GM23338 (cell line): Measurements from ENCODE around the gene IWS1.

Experiments
- CREB1 ChIP-seq: fragments of 250-450 bp; sonication (Bioruptor Pico); IDR thresholded peaks from 2 replicates; pipeline ENCODE4 v1.5.0; 2020; ENCODE audit warnings: low read depth, mild to moderate bottlenecking, moderate library complexity
- EZH2 ChIP-seq: fragments of 200-600 bp; sonication (generic); IDR thresholded peaks from one replicate; pipeline ENCODE4 v1.8.0; 2017; ENCODE audit warnings: antibody characterized with exemption, mild to moderate bottlenecking, low read depth; ENCODE audit not compliant: unreplicated experiment
- EZH2phosphoT487 ChIP-seq: fragments of 200-600 bp; sonication (generic); IDR thresholded peaks from one replicate; pipeline ENCODE4 v1.8.1; 2018; ENCODE audit warnings: antibody characterized with exemption; ENCODE audit not compliant: unreplicated experiment
- JUNB ChIP-seq: IDR thresholded peaks from one replicate; pipeline ENCODE4 v1.6.1; 2016; ENCODE audit warnings: antibody characterized with exemption; ENCODE audit not compliant: unreplicated experiment
- NANOG ChIP-seq: IDR thresholded peaks from 2 replicates; pipeline ENCODE4 v1.6.1; 2016; ENCODE audit warnings: antibody characterized with exemption, borderline replicate concordance
- POLR2AphosphoS5 ChIP-seq: IDR thresholded peaks from 2 replicates; pipeline ENCODE4 v1.6.1; 2016; ENCODE audit warnings: antibody characterized with exemption, low read depth
- STAT1 ChIP-seq: IDR thresholded peaks from one replicate; pipeline ENCODE4 v1.6.1; 2016; ENCODE audit warnings: antibody characterized with exemption; ENCODE audit not compliant: unreplicated experiment
- ZNF114 ChIP-seq: fragments of 250-450 bp; sonication (Bioruptor Pico); IDR thresholded peaks from 2 replicates; pipeline ENCODE4 v1.5.0; 2020; ENCODE audit warnings: mild to moderate bottlenecking, moderate library complexity
- ZNF331 ChIP-seq: fragments of 250-450 bp; sonication (Bioruptor Pico); IDR thresholded peaks from 2 replicates; pipeline ENCODE4 v1.5.0; 2020; ENCODE audit warnings: low read depth, mild to moderate bottlenecking, moderate library complexity
- TF ChIP-seq, protein P1 (sequence below), 2 experiments: fragments of 200-600 bp in 1 of 2; sonication (generic) in 1 of 2; conservative IDR thresholded peaks; 2 replicates each; pipeline versions ENCODE4 v1.5.1 to v1.6.1; 2016 to 2017; ENCODE audit warnings: antibody characterized with exemption in 2 of 2, low read depth in 2 of 2, mild to moderate bottlenecking in 2 of 2, moderate library complexity in 1 of 2
- TF ChIP-seq, protein P2 (sequence below): IDR thresholded peaks from one replicate; pipeline ENCODE4 v1.6.1; 2018; ENCODE audit warnings: antibody characterized with exemption; ENCODE audit not compliant: unreplicated experiment
- TF ChIP-seq, protein P3 (sequence below): IDR thresholded peaks from 2 replicates; pipeline ENCODE4 v1.6.1; 2016; ENCODE audit warnings: antibody characterized with exemption

DNA sequence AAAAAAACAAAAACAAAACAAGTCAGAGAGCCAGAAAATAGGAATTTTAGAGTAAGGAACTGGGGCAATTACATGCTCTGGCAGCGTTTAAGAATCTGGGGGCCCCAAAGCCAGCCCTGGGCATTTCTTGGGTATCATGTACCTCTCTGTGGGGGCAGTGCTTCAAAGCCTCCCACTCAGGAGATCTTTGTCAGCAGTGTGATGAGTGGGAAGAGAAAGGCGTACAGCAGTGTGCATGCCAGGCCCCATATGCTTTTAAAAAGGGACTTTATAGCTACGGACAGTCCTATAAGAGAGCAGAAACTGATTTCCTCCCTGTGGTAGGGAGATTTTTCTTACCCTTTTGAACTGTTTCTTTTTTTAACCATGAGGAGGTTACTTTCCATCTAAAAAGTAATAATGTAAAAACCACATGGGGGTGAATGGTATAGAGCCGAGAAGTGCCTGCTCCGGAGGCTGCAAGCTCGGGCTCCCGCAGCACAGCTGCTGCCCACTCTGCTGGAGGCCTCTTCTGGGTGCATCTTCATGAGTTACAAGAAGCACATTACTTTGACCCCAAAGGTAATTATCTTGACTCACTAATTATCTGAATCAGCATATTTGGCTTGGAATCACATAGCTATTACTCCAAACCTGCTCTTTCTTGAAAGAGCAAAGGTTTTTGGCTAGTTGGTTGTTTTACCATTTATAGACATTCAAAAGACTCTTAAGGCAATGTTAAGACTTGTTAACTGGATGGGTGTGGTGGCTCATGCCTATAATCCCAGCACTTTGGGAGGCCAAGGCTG lies 61.6 kb downstream of the IWS1 start:
- TF ChIP-seq, protein P1, sequence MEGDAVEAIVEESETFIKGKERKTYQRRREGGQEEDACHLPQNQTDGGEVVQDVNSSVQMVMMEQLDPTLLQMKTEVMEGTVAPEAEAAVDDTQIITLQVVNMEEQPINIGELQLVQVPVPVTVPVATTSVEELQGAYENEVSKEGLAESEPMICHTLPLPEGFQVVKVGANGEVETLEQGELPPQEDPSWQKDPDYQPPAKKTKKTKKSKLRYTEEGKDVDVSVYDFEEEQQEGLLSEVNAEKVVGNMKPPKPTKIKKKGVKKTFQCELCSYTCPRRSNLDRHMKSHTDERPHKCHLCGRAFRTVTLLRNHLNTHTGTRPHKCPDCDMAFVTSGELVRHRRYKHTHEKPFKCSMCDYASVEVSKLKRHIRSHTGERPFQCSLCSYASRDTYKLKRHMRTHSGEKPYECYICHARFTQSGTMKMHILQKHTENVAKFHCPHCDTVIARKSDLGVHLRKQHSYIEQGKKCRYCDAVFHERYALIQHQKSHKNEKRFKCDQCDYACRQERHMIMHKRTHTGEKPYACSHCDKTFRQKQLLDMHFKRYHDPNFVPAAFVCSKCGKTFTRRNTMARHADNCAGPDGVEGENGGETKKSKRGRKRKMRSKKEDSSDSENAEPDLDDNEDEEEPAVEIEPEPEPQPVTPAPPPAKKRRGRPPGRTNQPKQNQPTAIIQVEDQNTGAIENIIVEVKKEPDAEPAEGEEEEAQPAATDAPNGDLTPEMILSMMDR (conservative IDR thresholded peaks at IDR 0.05; ENCODE audit: low read depth in 2 of 2) = no peak
- TF ChIP-seq EZH2phosphoT487 = no peak
- no peak for TF ChIP-seq CREB1 (CRISPR knock-in tag)
- TF ChIP-seq, protein P2, sequence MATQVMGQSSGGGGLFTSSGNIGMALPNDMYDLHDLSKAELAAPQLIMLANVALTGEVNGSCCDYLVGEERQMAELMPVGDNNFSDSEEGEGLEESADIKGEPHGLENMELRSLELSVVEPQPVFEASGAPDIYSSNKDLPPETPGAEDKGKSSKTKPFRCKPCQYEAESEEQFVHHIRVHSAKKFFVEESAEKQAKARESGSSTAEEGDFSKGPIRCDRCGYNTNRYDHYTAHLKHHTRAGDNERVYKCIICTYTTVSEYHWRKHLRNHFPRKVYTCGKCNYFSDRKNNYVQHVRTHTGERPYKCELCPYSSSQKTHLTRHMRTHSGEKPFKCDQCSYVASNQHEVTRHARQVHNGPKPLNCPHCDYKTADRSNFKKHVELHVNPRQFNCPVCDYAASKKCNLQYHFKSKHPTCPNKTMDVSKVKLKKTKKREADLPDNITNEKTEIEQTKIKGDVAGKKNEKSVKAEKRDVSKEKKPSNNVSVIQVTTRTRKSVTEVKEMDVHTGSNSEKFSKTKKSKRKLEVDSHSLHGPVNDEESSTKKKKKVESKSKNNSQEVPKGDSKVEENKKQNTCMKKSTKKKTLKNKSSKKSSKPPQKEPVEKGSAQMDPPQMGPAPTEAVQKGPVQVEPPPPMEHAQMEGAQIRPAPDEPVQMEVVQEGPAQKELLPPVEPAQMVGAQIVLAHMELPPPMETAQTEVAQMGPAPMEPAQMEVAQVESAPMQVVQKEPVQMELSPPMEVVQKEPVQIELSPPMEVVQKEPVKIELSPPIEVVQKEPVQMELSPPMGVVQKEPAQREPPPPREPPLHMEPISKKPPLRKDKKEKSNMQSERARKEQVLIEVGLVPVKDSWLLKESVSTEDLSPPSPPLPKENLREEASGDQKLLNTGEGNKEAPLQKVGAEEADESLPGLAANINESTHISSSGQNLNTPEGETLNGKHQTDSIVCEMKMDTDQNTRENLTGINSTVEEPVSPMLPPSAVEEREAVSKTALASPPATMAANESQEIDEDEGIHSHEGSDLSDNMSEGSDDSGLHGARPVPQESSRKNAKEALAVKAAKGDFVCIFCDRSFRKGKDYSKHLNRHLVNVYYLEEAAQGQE = no peak
- TF ChIP-seq STAT1 = no peak
- TF ChIP-seq EZH2 = no peak
- TF ChIP-seq POLR2AphosphoS5 = no peak
- TF ChIP-seq, protein P3, sequence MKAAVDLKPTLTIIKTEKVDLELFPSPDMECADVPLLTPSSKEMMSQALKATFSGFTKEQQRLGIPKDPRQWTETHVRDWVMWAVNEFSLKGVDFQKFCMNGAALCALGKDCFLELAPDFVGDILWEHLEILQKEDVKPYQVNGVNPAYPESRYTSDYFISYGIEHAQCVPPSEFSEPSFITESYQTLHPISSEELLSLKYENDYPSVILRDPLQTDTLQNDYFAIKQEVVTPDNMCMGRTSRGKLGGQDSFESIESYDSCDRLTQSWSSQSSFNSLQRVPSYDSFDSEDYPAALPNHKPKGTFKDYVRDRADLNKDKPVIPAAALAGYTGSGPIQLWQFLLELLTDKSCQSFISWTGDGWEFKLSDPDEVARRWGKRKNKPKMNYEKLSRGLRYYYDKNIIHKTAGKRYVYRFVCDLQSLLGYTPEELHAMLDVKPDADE = no peak
- TF ChIP-seq JUNB = no peak
- TF ChIP-seq ZNF331 (CRISPR knock-in tag) = no peak
- no peak for TF ChIP-seq ZNF114
- TF ChIP-seq NANOG = no peak
